ENCODE data around the gene SYNDIG1L.
"Not testable (repeated sequence)": the region's sequence is repeated elsewhere in the genome, so short reads cannot be mapped to it uniquely, and the experiment has no call there.

SYNDIG1L gene

GRCh38 chr14:74457565-74457895 lies 31.5 kb upstream of the SYNDIG1L start:
- H3K4me3 ChIP-seq (ENCODE audit: low read length) = no peak overlapping the region
- H3K27me3 ChIP-seq (ENCODE audit: control insufficient read depth, insufficient read depth, low read length) = no peaks in the 10 kb centered on the region
- no peaks in the 10 kb centered on the region for H3K9me3 ChIP-seq (ENCODE audit: control insufficient read depth, low read length)
- H3K36me3 ChIP-seq (ENCODE audit: control insufficient read depth, insufficient read depth, low read length) = no peaks in the 10 kb centered on the region
- no peaks in the 10 kb centered on the region for H3K4me1 ChIP-seq (ENCODE audit: control insufficient read depth, insufficient read depth, low read length)
- H3K9ac ChIP-seq (ENCODE audit: low read length) = no peak overlapping the region

GRCh38 chr14:74456684-74457564 lies 30.9 kb upstream of the SYNDIG1L start:
- Histone ChIP-seq H3K9ac (ENCODE audit: low read length) (no peak overlapping the region), H3K4me1 (ENCODE audit: control insufficient read depth, insufficient read depth, low read length) (no peaks in the 10 kb centered on the region), H3K36me3 (ENCODE audit: control insufficient read depth, insufficient read depth, low read length) (no peaks in the 10 kb centered on the region), H3K27me3 (ENCODE audit: control insufficient read depth, insufficient read depth, low read length) (no peaks in the 10 kb centered on the region), H3K9me3 (ENCODE audit: control insufficient read depth, low read length) (no peaks in the 10 kb centered on the region), H3K4me3 (ENCODE audit: low read length) (no peak overlapping the region)

GRCh38 chr14:74454397-74454796 lies 28.4 kb upstream of the SYNDIG1L start:
- not testable (repeated sequence) for H3K4me1 ChIP-seq (ENCODE audit: control insufficient read depth, insufficient read depth, low read length); H3K36me3 ChIP-seq (ENCODE audit: control insufficient read depth, insufficient read depth, low read length); H3K4me3 ChIP-seq (ENCODE audit: low read length); H3K9me3 ChIP-seq (ENCODE audit: control insufficient read depth, low read length); H3K27me3 ChIP-seq (ENCODE audit: control insufficient read depth, insufficient read depth, low read length); H3K9ac ChIP-seq (ENCODE audit: low read length)

- H3K36me3 ChIP-seq (ENCODE audit: control insufficient read depth, insufficient read depth, low read length) = no peaks in the 10 kb centered on the region
- H3K27me3 ChIP-seq (ENCODE audit: control insufficient read depth, insufficient read depth, low read length) = no peaks in the 10 kb centered on the region
- H3K4me1 ChIP-seq (ENCODE audit: control insufficient read depth, insufficient read depth, low read length) = no peaks in the 10 kb centered on the region
- no peaks in the 10 kb centered on the region for H3K9me3 ChIP-seq (ENCODE audit: control insufficient read depth, low read length)
- H3K9ac ChIP-seq (ENCODE audit: low read length) = no peak overlapping the region
- no peak overlapping the region for H3K4me3 ChIP-seq (ENCODE audit: low read length)
These were observed 18.9 kb upstream of the SYNDIG1L start for GRCh38 chr14:74444866-74445265.

- Histone ChIP-seq H3K4me1 (ENCODE audit: control insufficient read depth, insufficient read depth, low read length) (no peaks in the 10 kb centered on the region), H3K27me3 (ENCODE audit: control insufficient read depth, insufficient read depth, low read length) (no peaks in the 10 kb centered on the region), H3K36me3 (ENCODE audit: control insufficient read depth, insufficient read depth, low read length) (no peaks in the 10 kb centered on the region), H3K4me3 (ENCODE audit: low read length) (no peak overlapping the region), H3K9me3 (ENCODE audit: control insufficient read depth, low read length) (no peaks in the 10 kb centered on the region), H3K9ac (ENCODE audit: low read length) (no peak overlapping the region)
These were observed 16.7 kb upstream of the SYNDIG1L start for GRCh38 chr14:74442757-74443156.

- H3K9me3 ChIP-seq (ENCODE audit: control insufficient read depth, low read length) = no peaks in the 10 kb centered on the region
- H3K4me3 ChIP-seq (ENCODE audit: low read length) = no peak overlapping the region
- no peaks in the 10 kb centered on the region for H3K4me1 ChIP-seq (ENCODE audit: control insufficient read depth, insufficient read depth, low read length)
- no peak overlapping the region for H3K9ac ChIP-seq (ENCODE audit: low read length)
- H3K27me3 ChIP-seq (ENCODE audit: control insufficient read depth, insufficient read depth, low read length) = no peaks in the 10 kb centered on the region
- no peaks in the 10 kb centered on the region for H3K36me3 ChIP-seq (ENCODE audit: control insufficient read depth, insufficient read depth, low read length)
These were observed 15.1 kb upstream of the SYNDIG1L start for GRCh38 chr14:74441113-74441512.

- Histone ChIP-seq H3K27me3 (ENCODE audit: control insufficient read depth, insufficient read depth, low read length) (no peaks in the 10 kb centered on the region), H3K4me1 (ENCODE audit: control insufficient read depth, insufficient read depth, low read length) (no peaks in the 10 kb centered on the region), H3K4me3 (ENCODE audit: low read length) (no peak overlapping the region), H3K9ac (ENCODE audit: low read length) (no peak overlapping the region), H3K9me3 (ENCODE audit: control insufficient read depth, low read length) (no peaks in the 10 kb centered on the region), H3K36me3 (ENCODE audit: control insufficient read depth, insufficient read depth, low read length) (no peaks in the 10 kb centered on the region)
These were observed 12.4 kb upstream of the SYNDIG1L start for GRCh38 chr14:74438351-74438915.

GRCh38 chr14:74437496-74438053 lies 11.6 kb upstream of the SYNDIG1L start:
- H3K9ac ChIP-seq (ENCODE audit: low read length) = no peak overlapping the region
- no peak overlapping the region for H3K4me3 ChIP-seq (ENCODE audit: low read length)
- no peaks in the 10 kb centered on the region for H3K4me1 ChIP-seq (ENCODE audit: control insufficient read depth, insufficient read depth, low read length)
- no peaks in the 10 kb centered on the region for H3K27me3 ChIP-seq (ENCODE audit: control insufficient read depth, insufficient read depth, low read length)
- no peaks in the 10 kb centered on the region for H3K9me3 ChIP-seq (ENCODE audit: control insufficient read depth, low read length)
- no peaks in the 10 kb centered on the region for H3K36me3 ChIP-seq (ENCODE audit: control insufficient read depth, insufficient read depth, low read length)

GRCh38 chr14:74434294-74434693 lies 8.3 kb upstream of the SYNDIG1L start:
- no peak overlapping the region for H3K9ac ChIP-seq (ENCODE audit: low read length)
- H3K36me3 ChIP-seq (ENCODE audit: control insufficient read depth, insufficient read depth, low read length) = no peaks in the 10 kb centered on the region
- H3K4me3 ChIP-seq (ENCODE audit: low read length) = no peak overlapping the region
- no peaks in the 10 kb centered on the region for H3K27me3 ChIP-seq (ENCODE audit: control insufficient read depth, insufficient read depth, low read length)
- H3K4me1 ChIP-seq (ENCODE audit: control insufficient read depth, insufficient read depth, low read length) = no peaks in the 10 kb centered on the region
- no peaks in the 10 kb centered on the region for H3K9me3 ChIP-seq (ENCODE audit: control insufficient read depth, low read length)

GRCh38 chr14:74429991-74430390 lies 4.0 kb upstream of the SYNDIG1L start:
- H3K9ac ChIP-seq (ENCODE audit: low read length) = no peak overlapping the region
- no peaks in the 10 kb centered on the region for H3K36me3 ChIP-seq (ENCODE audit: control insufficient read depth, insufficient read depth, low read length)
- H3K9me3 ChIP-seq (ENCODE audit: control insufficient read depth, low read length) = no peaks in the 10 kb centered on the region
- H3K27me3 ChIP-seq (ENCODE audit: control insufficient read depth, insufficient read depth, low read length) = peaks cover 8% of the 10 kb centered on the region
- no peak overlapping the region for H3K4me3 ChIP-seq (ENCODE audit: low read length)
- H3K4me1 ChIP-seq (ENCODE audit: control insufficient read depth, insufficient read depth, low read length) = no peaks in the 10 kb centered on the region

- no peaks in the 10 kb centered on the region for H3K36me3 ChIP-seq (ENCODE audit: control insufficient read depth, insufficient read depth, low read length)
- H3K9me3 ChIP-seq (ENCODE audit: control insufficient read depth, low read length) = no peaks in the 10 kb centered on the region
- H3K27me3 ChIP-seq (ENCODE audit: control insufficient read depth, insufficient read depth, low read length) = peaks cover 14% of the 10 kb centered on the region
- H3K9ac ChIP-seq (ENCODE audit: low read length) = no peak overlapping the region
- no peaks in the 10 kb centered on the region for H3K4me1 ChIP-seq (ENCODE audit: control insufficient read depth, insufficient read depth, low read length)
- no peak overlapping the region for H3K4me3 ChIP-seq (ENCODE audit: low read length)
These were observed 3.2 kb upstream of the SYNDIG1L start for GRCh38 chr14:74429221-74429691.

- no peaks in the 10 kb centered on the region for H3K36me3 ChIP-seq (ENCODE audit: control insufficient read depth, insufficient read depth, low read length)
- no peak overlapping the region for H3K9ac ChIP-seq (ENCODE audit: low read length)
- H3K4me1 ChIP-seq (ENCODE audit: control insufficient read depth, insufficient read depth, low read length) = no peaks in the 10 kb centered on the region
- peaks cover 14% of the 10 kb centered on the region for H3K27me3 ChIP-seq (ENCODE audit: control insufficient read depth, insufficient read depth, low read length)
- no peak overlapping the region for H3K4me3 ChIP-seq (ENCODE audit: low read length)
- no peaks in the 10 kb centered on the region for H3K9me3 ChIP-seq (ENCODE audit: control insufficient read depth, low read length)
These were observed 1.6 kb upstream of the SYNDIG1L start for GRCh38 chr14:74427651-74428050.
